ENCODE results near the gene ZBTB48.
"Not testable (repeated sequence)": the region's sequence is repeated elsewhere in the genome, so short reads cannot be mapped to it uniquely, and the experiment has no call there.

ZBTB48 gene

GRCh38 chr1:6635910-6636760 is 56.3 kb downstream of the ZBTB48 start:
- no peak for DNase-seq

- not testable (repeated sequence) for DNase-seq
These were observed 57.0 kb downstream of the ZBTB48 start for GRCh38 chr1:6636778-6637177.

GRCh38 chr1:6637770-6638169 is 58.0 kb downstream of the ZBTB48 start:
- DNase-seq: no peak

GRCh38 chr1:6638226-6638625 is 58.4 kb downstream of the ZBTB48 start:
- DNase-seq: no peak
